HUES6 (cell line): Measurements from ENCODE around the gene CIBAR2.
A peak's percentile ranks its signal among the peaks of the same experiment; 100 is the strongest.

Experiments used
- H3K27ac ChIP-seq: 2 replicates; pipeline ENCODE4 v1.7.0; 2013; ENCODE audit warnings: low read depth, mild to moderate bottlenecking, low read length, inconsistent platforms
- H3K27me3 ChIP-seq: 2 replicates; pipeline ENCODE4 v1.6.1; 2013; ENCODE audit warnings: low read length; ENCODE audit not compliant: control insufficient read depth, insufficient read depth
- H3K36me3 ChIP-seq: 2 replicates; pipeline ENCODE4 v1.6.1; 2013; ENCODE audit warnings: low read length; ENCODE audit not compliant: control insufficient read depth, insufficient read depth
- H3K4me1 ChIP-seq: 2 replicates; pipeline ENCODE4 v1.6.1; 2013; ENCODE audit warnings: low read length; ENCODE audit not compliant: control insufficient read depth, insufficient read depth
- H3K4me3 ChIP-seq: 2 replicates; pipeline ENCODE4 v1.5.1; 2013; ENCODE audit warnings: low read depth, low read length
- H3K9ac ChIP-seq: one replicate; pipeline ENCODE4 v1.6.1; 2013; ENCODE audit warnings: mild to moderate bottlenecking, low read length
- H3K9me3 ChIP-seq: 2 replicates; pipeline ENCODE4 v1.6.1; 2013; ENCODE audit warnings: low read depth, low read length; ENCODE audit not compliant: control insufficient read depth, insufficient read depth

The CIBAR2 gene

GRCh38 chr16:85112364-85112763 is at the start of gene CIBAR2:
Gene CIBAR2 (minus strand): TSS chr16:85112472. CDS start chr16:85112352, 120 bp downstream.
- no peak within 1 kb of the TSS for H3K9ac ChIP-seq
- no peaks in the 10 kb centered on the region for H3K9me3 ChIP-seq
- H3K36me3 ChIP-seq: no peaks in the 10 kb centered on the region
- peaks cover 14% of the 10 kb centered on the region for H3K4me1 ChIP-seq
- H3K27ac ChIP-seq: no peak within 1 kb of the TSS
- no peak within 1 kb of the TSS for H3K4me3 ChIP-seq
- H3K27me3 ChIP-seq: no peaks in the 10 kb centered on the region

DNA sequence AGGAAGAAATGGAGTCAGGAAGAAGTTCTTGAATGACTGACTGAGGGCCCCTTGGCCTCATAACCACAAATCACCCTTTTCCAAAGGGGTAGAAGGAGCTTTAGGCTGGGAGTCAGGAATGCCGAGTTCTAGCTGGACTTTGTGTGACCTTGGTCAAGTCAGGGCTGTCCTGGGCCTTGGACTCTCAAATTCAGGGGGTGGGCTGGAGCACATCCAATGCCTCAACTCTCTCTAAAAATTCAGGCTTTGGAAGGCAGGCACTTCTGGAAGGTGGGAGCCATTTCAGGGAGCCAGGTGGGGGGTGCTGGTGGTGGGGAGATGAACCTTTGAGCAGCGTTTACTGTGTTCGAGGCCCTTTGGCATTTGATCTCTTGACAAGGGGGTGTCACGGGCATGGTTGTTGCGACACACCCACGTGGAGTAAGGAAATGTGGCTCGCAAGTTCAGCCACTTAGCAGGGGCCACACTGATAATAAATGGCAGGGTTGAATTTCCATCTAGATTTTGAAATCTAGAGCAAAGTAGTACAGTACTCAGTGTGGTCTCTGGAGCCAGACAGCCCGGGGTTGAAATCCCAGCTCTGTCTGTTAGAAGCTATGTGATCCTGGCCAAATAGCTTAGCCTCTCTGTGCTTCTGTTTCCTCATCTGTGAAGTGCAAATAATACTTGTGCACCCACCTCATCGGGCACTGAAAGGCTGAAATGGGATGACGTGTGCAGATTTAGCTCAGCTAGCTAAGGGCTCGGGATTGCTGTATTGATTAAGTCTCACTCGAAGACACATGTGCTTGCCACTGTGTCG is 47.1 kb upstream of the CIBAR2 start:
- H3K4me3 ChIP-seq: no peak overlapping the region
- no peaks in the 10 kb centered on the region for H3K9me3 ChIP-seq
- H3K36me3 ChIP-seq: no peaks in the 10 kb centered on the region
- H3K27me3 ChIP-seq: no peaks in the 10 kb centered on the region
- no peak overlapping the region for H3K9ac ChIP-seq
- H3K4me1 ChIP-seq: peaks cover 20% of the 10 kb centered on the region
- no peak overlapping the region for H3K27ac ChIP-seq

DNA sequence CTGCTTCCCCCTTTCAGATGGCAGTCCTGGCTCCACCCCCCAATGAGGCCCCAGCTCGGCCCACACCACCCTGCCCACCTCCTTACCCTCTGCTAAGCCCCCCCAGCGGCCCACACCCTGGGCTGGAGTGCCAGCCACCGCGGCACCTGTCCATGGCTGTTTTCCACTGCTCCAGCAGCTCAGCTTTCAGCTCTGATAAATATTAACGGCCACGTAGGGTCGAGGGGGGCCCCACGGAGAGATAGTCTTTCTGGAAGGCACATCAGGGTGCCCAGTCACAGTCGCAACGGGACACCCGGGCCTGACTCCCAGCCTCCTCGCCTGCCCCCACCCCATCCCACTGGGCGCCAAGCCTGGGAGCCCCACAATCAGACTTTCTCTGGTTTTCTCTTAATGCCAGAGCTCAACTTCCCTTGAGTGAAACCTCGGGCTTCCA is 46.5 kb upstream of the CIBAR2 start:
- peaks cover 20% of the 10 kb centered on the region for H3K4me1 ChIP-seq
- H3K4me3 ChIP-seq: no peak overlapping the region
- no peaks in the 10 kb centered on the region for H3K27me3 ChIP-seq
- no peak overlapping the region for H3K27ac ChIP-seq
- H3K9ac ChIP-seq: no peak overlapping the region
- no peaks in the 10 kb centered on the region for H3K9me3 ChIP-seq
- no peaks in the 10 kb centered on the region for H3K36me3 ChIP-seq

DNA sequence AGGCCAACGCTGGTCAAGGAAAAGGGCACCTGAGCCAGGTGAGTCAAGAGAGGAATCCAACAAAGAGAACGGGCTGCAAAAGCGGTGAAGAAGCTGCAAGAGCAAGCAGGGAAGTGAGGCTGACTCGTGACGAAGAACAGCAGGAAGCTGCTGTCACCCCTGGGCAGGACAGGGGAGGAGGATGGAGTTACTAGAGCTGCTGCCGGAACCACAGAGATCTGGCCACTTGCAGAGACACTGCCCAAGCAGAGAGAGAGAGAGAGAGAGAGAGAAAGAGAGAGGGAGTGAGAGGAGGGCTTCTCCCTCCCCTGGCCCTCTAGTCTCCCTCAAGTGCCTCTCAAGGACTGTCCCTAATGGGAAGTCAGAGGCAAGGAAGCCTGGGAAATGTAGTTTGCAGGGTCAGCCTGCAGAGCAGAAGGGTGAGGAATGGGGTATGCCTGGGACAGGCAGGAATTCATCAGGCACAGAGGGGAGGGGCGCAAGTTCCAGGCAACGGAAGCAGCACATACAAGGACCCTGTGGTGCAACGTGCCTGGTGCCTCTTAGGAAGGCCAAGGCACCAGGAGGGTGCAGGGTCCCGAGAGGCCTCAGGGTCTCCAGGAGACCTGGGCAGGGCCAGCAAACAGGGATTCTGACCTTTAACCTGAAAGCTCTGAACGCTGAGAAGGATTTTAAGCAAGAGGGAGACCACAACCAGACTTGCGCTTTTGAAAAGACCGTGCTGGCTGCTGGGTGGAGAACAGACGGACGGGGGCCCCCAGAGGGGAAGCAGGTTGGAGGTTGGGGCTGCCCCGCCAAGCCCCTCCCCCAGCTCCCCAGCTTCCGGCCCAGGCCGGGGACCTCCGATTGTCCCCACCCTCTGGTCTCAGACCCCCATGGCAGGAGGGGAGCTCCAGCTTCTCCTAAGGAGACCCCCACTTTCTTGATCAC is 45.8 kb upstream of the CIBAR2 start:
- H3K27me3 ChIP-seq: no peaks in the 10 kb centered on the region
- no peak overlapping the region for H3K4me3 ChIP-seq
- H3K4me1 ChIP-seq: peaks cover 20% of the 10 kb centered on the region
- no peak overlapping the region for H3K27ac ChIP-seq
- H3K9me3 ChIP-seq: no peaks in the 10 kb centered on the region
- no peak overlapping the region for H3K9ac ChIP-seq
- H3K36me3 ChIP-seq: no peaks in the 10 kb centered on the region

GRCh38 chr16:85157372-85157771 is 45.1 kb upstream of the CIBAR2 start:
- no peak overlapping the region for H3K4me3 ChIP-seq
- peaks cover 22% of the 10 kb centered on the region for H3K4me1 ChIP-seq
- H3K27ac ChIP-seq: no peak overlapping the region
- no peaks in the 10 kb centered on the region for H3K27me3 ChIP-seq
- no peaks in the 10 kb centered on the region for H3K9me3 ChIP-seq
- H3K9ac ChIP-seq: no peak overlapping the region
- H3K36me3 ChIP-seq: no peaks in the 10 kb centered on the region

DNA sequence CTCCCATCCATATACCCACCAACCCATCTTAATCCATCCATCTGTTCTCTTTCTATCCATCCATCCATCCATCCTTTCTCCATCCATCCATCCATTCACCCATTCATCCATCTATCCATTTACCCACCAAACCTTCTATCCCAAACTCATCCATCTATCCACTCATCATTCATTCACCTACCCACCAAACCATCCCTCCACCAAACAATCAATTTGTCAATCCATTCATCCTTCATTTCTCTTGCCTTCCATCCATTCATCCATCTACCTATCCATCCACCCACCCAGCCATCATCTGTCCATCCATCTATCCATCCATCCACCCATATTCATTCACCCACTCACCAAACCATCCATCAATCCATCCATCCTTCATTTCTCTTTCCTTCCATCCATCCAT is 44.6 kb upstream of the CIBAR2 start:
- Histone ChIP-seq H3K27me3 (no peaks in the 10 kb centered on the region), H3K4me3 (no peak overlapping the region), H3K36me3 (no peaks in the 10 kb centered on the region), H3K27ac (no peak overlapping the region), H3K9me3 (no peaks in the 10 kb centered on the region), H3K9ac (no peak overlapping the region), H3K4me1 (peaks cover 27% of the 10 kb centered on the region)

GRCh38 chr16:85156440-85156839 is 44.2 kb upstream of the CIBAR2 start:
- Histone ChIP-seq H3K27ac (no peak overlapping the region), H3K27me3 (no peaks in the 10 kb centered on the region), H3K9ac (no peak overlapping the region), H3K4me3 (no peak overlapping the region), H3K36me3 (no peaks in the 10 kb centered on the region), H3K9me3 (no peaks in the 10 kb centered on the region), H3K4me1 (peaks cover 32% of the 10 kb centered on the region)

DNA sequence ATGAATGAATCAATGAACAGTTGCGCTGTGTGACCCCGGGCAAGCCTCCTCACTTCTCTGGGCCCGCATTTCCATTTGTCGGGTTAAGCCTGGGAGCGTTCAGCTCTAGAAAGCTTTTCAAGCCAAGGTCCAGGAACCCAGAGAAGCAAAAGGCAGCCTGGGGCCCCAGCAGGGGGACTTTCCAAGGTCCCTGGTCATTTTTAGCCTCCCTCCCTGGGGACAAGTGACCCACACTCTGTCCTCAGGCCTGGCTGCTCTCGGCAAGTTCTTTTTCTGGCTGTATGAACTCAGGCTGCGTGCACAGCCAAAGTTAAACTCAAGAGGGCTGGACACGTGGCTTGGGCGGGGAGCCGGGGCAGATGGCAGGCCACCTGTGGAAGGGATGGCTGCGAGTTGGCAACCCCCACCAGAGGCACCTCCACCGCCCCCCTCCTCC is 41.4 kb upstream of the CIBAR2 start:
- Histone ChIP-seq H3K27ac (no peak overlapping the region), H3K9ac (no peak overlapping the region), H3K4me3 (no peak overlapping the region)

DNA sequence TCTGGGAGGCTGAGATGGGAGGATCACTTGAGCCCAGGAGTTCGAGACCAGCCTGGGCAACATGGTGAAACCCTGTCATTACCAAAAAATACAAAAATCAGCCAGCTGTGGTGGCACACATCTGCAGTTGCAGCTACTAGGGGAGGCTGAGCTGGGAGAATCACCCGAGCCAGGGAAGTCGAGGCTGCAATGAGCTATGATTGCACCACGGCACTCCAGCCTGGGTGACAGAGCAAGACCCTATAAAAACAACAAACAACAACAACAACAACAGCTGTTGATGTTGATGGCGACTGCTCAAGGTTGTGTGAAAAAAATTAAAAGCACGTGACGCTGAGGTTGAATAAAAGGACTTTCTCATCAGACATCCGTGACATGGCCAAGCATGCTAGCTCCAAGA is 40.8 kb upstream of the CIBAR2 start:
- H3K9me3 ChIP-seq: no peaks in the 10 kb centered on the region
- no peaks in the 10 kb centered on the region; the same call in 1 of the 2 replicates for H3K27me3 ChIP-seq
- H3K4me3 ChIP-seq: no peak overlapping the region
- no peaks in the 10 kb centered on the region for H3K36me3 ChIP-seq
- no peak overlapping the region for H3K27ac ChIP-seq
- H3K4me1 ChIP-seq: peaks cover 27% of the 10 kb centered on the region
- H3K9ac ChIP-seq: no peak overlapping the region

More for the DNA sequence above, 41.4 kb upstream of the CIBAR2 start:
- Histone ChIP-seq H3K4me1 (peaks cover 29% of the 10 kb centered on the region), H3K27me3 (no peaks in the 10 kb centered on the region; the same call in 1 of the 2 replicates), H3K36me3 (no peaks in the 10 kb centered on the region), H3K9me3 (no peaks in the 10 kb centered on the region)

GRCh38 chr16:85152414-85153030 is 40.2 kb upstream of the CIBAR2 start:
- H3K4me1 ChIP-seq: peaks cover 22% of the 10 kb centered on the region
- H3K9me3 ChIP-seq: no peaks in the 10 kb centered on the region
- no peak overlapping the region for H3K4me3 ChIP-seq
- H3K27ac ChIP-seq: no peak overlapping the region
- H3K9ac ChIP-seq: peak overlapping the region; percentile 34
- H3K27me3 ChIP-seq: no peaks in the 10 kb centered on the region; the same call in 1 of the 2 replicates
- no peaks in the 10 kb centered on the region for H3K36me3 ChIP-seq
